GM21528 (cell line): ENCODE measurements around the gene TTLL3.

ENCODE experiments used
- ATAC-seq: cut with Tn5 transposase; IDR thresholded peaks from one replicate; pipeline ENCODE4 v1.9.1; 2021; ENCODE audit warnings: mild to moderate bottlenecking, moderate library complexity; ENCODE audit not compliant: unreplicated experiment, low FRiP score

Gene TTLL3

GRCh38 chr3:9806137-9806536 lies 3.9 kb upstream of the TTLL3 start:
- no peak for ATAC-seq

- no peak for ATAC-seq
Observed at GRCh38 chr3:9806688-9807589, 3.1 kb upstream of the TTLL3 start.

GRCh38 chr3:9807981-9808344 lies 2.1 kb upstream of the TTLL3 start:
- ATAC-seq, result no peak

GRCh38 chr3:9808345-9809037 lies 1.6 kb upstream of the TTLL3 start:
- ATAC-seq, result peak; percentile 53

GRCh38 chr3:9809239-9809614 lies 835 bp upstream of the TTLL3 start:
- no peak for ATAC-seq

- ATAC-seq, result no peak
Observed at GRCh38 chr3:9810433-9810770, 340 bp downstream of the TTLL3 start.

- ATAC-seq, result no peak
Observed at GRCh38 chr3:9810846-9811245, 784 bp downstream of the TTLL3 start.

- ATAC-seq, result no peak
Observed at GRCh38 chr3:9812870-9813483, 2.9 kb downstream of the TTLL3 start.

- no peak for ATAC-seq
Observed at GRCh38 chr3:9815986-9816385, 5.9 kb downstream of the TTLL3 start.

- ATAC-seq, result no peak
Observed at GRCh38 chr3:9817436-9817835, 7.4 kb downstream of the TTLL3 start.

- ATAC-seq, result no peak
Observed at GRCh38 chr3:9818666-9819335, 8.7 kb downstream of the TTLL3 start.

GRCh38 chr3:9820543-9820942 lies 10.5 kb downstream of the TTLL3 start:
- ATAC-seq, result no peak

- ATAC-seq, result no peak
Observed at GRCh38 chr3:9820946-9821345, 10.9 kb downstream of the TTLL3 start.

- ATAC-seq, result no peak
Observed at GRCh38 chr3:9825451-9826040, 15.5 kb downstream of the TTLL3 start.

GRCh38 chr3:9826815-9827573 lies 16.9 kb downstream of the TTLL3 start:
- no peak for ATAC-seq

GRCh38 chr3:9828801-9829755 lies 19.0 kb downstream of the TTLL3 start:
- ATAC-seq, result no peak

- no peak for ATAC-seq
Observed at GRCh38 chr3:9831253-9831652, 21.2 kb downstream of the TTLL3 start.

- ATAC-seq, result no peak
Observed at GRCh38 chr3:9833078-9833477, 23.0 kb downstream of the TTLL3 start.
